GM19238 (cell line): ENCODE results near the gene CDH5.

Experiments
- DNase-seq: peaks from one replicate; pipeline ENCODE4 v3.0.0; 2011; ENCODE audit warnings: low spot score; ENCODE audit not compliant: insufficient read length

Gene CDH5

DNA sequence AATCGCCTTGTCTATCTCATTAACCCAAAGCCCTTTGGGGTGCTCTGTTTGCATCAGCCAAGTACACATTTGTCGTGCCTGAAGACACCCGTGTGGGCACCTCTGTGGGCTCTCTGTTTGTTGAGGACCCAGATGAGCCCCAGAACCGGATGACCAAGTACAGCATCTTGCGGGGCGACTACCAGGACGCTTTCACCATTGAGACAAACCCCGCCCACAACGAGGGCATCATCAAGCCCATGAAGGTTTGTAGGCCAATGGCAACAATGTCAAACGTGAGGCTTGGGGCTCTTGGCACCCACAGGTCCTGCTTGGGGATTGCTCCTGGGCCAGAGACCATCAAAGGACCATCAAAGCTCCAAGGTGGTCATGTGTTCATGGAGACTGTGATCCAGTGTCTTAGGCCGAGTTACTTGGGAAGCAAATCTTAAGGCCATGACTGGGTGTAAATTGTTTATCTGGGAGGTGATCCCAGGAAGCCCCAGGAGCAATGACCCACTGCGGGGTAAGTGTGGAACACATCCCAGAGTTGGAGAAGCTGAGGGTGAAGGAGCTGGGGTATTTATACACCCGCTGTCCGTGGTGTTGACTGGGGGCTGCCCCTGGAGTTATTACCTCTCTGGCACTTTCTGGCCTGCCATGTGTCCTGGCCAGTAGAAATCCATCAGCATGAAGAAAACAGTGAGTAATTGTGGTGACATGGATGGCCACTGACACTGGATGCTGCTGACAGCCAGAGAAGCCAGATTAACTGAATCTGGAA, 24.0 kb downstream of the CDH5 start:
- DNase-seq = no peak

DNA sequence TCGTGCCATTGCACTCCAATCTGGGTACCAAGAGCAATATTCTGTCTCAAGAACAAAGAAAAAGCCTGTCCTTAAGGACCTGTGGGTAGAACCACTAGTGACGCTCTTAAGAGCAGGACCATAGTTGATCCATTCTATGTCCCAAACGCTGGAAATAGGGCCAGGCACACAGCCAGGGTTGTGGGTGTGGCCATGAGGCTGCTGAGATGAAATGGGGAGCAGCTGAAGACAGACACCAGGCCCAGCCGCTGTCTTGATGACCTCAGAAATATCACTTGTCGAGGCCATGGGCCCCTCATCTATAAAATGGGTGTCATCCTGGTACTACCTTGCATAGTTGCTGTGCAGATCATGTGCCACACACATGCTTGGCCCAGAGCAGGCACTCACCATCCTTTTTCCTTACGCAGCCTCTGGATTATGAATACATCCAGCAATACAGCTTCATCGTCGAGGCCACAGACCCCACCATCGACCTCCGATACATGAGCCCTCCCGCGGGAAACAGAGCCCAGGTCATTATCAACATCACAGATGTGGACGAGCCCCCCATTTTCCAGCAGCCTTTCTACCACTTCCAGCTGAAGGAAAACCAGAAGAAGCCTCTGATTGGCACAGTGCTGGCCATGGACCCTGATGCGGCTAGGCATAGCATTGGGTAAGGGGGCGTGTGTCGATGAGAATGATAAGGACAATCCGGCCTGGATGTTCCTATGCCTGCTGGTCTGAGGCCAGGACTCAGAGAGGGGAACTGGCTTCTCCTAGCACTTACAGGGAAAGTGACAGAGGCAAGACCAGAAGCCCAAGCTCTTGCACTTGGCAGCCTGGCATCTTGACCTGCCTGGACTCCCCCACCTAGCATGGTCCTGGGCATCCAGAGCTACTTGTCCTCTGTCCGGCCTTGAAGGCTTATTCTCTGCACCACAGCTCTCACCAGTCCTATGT, 25.5 kb downstream of the CDH5 start:
- DNase-seq = no peak

DNA sequence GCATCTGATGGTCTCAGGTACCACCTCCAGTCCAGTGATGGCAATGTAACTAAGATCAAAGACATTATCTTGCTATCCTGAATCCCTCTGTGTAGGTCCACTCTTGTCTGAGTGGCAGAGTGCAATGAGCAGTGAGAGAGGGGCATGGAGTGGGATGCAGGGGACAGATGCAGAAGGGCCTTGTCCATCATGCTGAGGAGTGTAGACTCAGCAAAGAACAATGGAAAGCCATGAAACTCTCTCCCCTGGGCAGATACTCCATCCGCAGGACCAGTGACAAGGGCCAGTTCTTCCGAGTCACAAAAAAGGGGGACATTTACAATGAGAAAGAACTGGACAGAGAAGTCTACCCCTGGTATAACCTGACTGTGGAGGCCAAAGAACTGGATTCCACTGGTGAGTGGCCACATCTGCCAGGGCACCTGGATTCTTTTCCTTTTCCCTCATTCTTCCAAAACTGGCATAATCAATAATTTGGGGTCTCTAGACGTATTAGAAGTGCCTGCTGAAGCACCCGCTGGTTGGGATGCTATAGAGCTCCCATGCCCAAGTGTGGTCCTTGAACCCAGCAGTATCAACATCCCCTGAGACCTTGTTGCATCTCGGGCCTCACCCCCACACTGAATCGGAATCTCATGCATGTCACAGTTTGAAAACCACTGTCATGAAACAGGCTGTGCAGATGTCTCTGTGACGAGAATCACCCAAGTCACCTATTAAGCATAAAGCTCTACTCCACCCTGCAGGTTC, 29.5 kb downstream of the CDH5 start:
- DNase-seq = no peak

DNA sequence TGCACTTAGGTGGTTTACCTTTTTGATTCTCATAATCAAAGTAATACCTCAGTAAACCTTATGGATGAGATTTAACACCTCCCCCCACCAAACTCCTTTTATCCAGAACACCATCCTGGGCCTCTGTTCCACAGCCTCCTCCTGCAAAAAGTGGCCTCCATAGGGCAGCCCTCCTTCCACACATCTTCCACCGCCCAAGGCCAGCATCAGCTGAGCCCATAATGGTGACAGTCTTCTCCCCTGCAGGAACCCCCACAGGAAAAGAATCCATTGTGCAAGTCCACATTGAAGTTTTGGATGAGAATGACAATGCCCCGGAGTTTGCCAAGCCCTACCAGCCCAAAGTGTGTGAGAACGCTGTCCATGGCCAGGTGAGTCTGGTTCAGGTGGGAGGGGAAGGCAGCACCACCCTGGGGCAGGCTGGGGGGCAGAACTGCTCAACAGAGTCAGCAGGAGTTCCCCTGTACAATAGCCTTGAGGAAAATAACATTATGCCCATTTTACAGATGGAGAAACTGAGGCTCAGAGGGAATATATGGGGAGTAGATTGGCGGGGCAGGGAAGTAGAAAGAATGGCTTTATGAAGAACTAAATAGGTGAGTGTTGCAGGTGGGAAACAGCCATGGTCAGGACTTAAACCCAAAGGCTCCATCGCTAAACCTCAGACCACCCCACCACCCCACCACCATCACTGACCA, 31.4 kb downstream of the CDH5 start:
- no peak for DNase-seq

DNA sequence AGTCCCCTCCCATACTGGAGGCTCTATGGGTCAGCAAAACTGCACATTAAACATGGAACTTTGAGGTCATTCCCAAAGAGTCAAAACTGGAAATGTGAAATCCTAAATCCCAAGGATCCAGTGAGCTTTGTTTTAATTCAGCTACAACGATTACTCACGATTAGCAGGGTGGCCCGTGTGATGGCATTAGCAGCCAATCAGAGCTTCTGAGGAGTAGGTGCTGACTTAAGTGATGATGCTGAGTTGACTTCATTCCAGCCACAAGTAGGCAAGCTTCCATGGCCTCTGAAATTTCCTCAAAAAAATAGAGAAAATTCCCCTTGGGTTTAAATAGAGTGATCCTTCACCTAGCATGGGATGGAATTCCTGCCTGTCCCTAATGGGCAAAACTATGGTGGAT, 32.5 kb downstream of the CDH5 start:
- DNase-seq = no peak

DNA sequence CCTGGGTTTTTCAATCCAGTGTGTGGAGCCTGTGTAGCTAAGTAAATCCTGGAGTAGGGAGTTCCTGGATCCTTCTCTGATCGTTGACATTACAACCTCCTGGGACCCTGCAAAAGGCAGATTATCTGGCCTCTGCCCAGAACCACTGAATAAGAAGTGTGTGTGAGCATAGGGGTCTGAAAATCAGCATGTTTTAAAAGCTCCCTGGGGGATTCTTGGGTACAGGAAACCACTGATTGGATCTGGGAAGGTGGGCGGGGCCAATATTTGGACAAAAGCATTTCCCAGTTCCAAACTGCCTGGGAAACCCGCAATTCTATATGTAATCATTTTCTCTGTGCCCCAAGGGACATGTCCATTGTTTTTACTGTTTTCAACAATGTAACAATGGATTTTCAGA, 33.4 kb downstream of the CDH5 start:
- DNase-seq = no peak

DNA sequence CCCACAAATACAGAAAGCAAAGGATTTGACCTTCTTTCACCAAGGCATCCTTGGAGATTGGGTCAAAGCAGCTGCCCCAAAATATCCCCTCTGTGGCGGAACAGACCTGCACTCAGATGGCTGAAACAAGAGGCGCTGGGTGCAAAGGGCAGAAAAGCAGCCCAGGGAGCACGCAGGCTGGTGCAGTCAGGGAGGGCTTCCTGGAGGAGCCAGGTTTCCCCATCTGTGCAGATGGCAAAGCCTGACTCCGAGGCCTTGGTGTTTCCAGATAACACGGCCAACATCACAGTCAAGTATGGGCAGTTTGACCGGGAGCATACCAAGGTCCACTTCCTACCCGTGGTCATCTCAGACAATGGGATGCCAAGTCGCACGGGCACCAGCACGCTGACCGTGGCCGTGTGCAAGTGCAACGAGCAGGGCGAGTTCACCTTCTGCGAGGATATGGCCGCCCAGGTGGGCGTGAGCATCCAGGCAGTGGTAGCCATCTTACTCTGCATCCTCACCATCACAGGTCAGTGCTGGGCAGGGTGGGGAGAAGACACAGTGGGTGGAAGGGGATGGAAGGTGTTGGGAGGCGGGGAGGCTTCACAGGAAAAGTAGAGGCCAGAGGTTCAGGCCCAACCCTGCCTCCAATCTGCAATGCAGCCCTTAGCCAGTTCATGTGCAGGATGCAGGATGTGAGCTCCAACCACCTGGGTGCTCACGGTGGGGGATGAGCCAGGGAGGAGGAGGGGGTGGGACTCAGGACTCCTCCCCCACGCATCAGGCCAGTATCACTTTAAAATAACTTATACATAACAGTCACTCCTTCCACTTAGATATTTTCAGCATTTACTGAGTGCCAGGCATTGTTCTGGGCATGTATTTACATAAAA, 34.3 kb downstream of the CDH5 start:
- no peak for DNase-seq

DNA sequence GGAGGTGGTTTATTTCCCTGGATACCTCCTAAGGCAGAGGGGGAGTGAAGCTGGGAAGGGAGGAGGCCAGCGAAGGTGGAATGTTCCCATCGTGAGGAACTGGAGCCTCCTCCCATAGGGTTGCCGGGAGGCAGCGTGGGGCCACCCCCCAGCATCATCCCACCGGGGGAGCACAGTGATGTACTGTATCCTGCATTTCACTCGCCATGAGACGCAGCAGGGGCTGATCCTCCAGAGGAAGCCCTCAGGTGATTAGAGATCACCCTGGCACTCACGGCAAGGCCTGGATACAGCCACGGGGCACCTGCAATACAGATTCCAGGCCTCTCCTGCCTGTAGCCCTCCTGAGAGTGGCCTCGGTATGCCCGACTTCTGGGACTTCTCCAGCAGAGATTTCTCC, 35.1 kb downstream of the CDH5 start:
- no peak for DNase-seq

DNA sequence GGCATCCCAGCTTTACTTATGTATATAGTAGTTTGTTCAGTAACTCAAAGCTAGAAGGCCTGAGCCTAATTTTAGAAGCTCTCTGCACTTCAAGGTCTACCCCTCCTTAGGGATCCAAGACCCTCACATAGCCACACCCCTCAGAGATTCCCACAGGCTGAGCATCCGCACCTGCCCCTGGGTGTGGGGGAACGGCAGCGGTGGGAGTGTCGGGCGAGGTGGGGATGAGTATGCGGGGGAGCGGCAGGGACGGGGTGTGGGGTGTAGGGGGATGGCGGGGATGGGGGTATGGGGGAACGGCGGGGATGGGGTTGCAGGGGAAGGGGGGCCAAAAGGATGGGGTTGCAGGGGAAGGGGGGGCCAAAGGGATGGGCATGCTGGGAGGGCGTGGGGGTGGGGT, 35.7 kb downstream of the CDH5 start:
- DNase-seq = no peak

DNA sequence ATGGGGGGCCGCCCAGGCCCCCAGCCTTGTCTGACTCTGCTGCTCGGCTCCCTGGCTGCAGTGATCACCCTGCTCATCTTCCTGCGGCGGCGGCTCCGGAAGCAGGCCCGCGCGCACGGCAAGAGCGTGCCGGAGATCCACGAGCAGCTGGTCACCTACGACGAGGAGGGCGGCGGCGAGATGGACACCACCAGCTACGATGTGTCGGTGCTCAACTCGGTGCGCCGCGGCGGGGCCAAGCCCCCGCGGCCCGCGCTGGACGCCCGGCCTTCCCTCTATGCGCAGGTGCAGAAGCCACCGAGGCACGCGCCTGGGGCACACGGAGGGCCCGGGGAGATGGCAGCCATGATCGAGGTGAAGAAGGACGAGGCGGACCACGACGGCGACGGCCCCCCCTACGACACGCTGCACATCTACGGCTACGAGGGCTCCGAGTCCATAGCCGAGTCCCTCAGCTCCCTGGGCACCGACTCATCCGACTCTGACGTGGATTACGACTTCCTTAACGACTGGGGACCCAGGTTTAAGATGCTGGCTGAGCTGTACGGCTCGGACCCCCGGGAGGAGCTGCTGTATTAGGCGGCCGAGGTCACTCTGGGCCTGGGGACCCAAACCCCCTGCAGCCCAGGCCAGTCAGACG, 36.2 kb downstream of the CDH5 start:
- DNase-seq = no peak

DNA sequence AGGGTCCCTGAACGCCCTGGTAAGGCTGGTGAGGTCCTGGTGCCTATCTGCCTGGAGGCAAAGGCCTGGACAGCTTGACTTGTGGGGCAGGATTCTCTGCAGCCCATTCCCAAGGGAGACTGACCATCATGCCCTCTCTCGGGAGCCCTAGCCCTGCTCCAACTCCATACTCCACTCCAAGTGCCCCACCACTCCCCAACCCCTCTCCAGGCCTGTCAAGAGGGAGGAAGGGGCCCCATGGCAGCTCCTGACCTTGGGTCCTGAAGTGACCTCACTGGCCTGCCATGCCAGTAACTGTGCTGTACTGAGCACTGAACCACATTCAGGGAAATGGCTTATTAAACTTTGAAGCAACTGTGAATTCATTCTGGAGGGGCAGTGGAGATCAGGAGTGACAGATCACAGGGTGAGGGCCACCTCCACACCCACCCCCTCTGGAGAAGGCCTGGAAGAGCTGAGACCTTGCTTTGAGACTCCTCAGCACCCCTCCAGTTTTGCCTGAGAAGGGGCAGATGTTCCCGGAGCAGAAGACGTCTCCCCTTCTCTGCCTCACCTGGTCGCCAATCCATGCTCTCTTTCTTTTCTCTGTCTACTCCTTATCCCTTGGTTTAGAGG, 37.1 kb downstream of the CDH5 start:
- no peak for DNase-seq

DNA sequence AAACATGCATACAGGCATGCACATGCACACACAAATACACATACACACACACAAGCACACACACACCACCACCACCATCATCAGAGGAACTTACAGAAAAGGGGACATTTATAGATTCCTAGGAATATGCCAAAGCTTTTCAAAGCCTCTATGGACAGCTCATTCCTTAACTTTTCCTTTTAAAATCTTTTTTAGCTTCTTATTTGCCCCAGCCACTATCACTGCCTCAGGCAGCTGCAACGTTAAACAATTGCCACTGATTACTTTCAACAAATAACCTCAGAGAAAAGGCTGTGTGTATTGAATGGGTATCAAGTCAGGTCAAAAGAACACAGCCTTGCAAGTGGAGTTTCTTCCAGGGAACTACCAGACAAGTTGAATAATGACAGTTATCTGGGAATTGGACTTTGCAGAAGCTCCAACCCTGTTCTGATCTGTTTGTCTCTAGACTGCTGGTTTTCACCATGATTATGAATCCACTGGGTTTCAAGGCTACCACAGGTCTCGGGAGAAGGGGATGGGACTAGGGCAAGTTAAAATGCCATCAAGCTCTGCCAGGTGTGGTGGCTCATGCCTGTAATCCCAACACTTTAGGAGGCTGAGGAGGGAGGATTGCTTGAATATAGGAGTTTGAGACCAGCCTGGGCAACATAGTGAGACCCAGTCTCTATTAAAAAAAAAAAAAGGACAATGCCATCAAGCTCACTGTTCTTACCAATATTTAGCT, 38.7 kb downstream of the CDH5 start:
- DNase-seq = no peak

DNA sequence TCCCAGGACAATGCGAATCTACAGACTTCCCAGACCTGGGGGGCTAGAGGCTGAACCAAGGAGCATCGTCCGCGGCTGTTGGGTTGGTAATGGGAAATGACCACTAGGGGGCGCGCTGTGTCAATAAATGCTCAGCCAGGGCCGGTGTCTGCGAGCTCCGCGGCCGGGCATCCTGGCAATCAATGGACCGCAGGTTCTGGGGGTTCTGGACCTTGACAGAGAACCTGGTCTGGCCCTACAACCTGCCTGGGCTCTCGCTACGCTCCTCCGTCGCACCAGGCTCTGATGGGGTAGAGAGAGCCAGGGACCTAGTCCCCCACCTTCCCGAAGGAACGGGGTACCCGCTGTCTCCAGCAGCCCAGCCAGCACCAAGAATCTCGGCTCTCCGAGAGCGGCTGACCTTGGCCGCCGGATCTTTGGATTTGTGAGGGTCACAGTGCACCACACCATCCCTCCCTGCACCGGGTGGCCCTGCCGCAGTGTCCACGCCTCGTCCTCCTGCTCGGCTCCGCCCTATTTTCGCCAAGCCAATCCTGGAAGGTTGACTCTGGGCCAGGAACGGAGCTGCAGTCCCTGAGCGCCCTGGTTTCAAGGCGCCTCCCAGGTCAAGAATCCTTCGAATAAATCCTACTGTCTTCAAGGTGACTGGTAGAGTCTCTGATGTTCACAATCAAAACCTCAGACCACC, 40.2 kb downstream of the CDH5 start:
- DNase-seq = peak; percentile 84

DNA sequence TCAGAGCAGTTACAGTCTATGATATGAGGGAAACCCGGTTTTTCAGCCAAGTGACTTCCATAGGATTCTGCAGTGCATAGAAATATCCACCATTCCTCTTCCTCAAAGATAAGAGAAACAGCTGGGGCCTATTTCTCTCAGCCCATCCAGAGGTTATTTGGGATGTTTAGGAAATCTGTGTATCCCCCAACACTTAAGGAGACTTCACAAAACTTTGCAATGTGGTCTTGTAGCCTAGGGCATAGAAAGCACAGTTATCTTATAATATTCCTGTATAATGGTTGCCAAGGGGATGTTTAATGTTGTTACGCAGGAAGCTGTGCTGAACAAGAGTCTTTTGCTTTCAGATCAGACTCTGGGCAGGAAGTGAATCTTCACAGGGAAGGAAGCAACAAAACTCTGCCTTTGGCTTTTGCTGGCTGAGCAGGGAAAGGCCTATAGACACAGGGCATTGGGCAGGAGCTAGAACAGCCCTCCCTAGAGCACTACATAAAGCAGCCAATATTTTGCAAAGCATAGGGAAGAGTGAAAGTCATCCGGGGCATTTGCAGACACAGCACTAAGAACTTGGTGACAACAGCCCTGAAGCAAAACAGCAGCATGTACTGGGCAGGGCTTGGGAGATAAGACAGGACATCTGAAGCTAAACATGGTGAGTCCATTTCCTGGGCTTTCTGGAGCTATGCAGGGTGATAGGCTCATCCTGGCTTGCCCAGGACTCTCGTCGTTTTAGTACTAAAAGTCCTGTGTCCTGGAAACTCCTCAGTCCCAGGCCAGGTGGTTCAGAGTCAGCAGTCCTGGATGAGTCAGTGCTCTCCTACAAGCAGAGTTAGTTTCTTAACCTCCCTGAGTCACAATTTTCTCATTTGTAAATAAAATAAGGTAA, 41.9 kb downstream of the CDH5 start:
- DNase-seq = no peak

DNA sequence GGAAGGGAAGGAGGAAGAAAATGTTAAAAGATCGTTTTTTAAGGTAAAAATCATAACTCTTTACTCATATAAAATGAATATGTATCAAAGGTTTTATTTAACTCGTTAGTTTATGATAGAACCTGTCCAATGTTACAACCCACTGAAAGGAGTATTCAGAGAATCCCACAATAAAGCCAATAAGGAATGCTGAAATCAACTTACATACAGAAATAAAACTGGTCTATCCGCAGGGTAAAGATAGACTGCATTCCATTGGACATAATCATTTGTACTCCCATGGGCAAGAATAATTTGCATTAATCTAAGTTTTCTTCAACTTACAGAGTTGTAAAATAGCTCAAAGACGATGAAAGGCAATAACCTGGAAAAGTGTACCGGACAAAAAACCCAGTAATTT, 42.7 kb downstream of the CDH5 start:
- DNase-seq = no peak

DNA sequence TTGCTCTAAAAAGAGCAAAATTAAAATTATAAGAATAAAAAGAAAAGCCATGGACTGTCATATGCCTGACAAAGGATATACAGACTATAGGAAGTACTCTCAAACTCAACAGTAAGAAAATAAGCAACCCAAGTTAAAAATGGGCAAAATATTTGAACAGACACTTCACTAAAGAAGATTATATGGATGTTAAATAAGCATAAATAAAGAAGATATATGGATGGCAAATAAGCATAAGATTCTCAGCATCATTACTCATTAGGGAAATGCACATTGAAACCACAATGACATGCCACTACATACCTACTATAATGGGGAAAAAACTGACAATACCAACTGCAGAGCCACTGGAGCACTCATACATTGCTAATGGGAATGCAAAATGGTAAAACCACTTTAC, 45.7 kb downstream of the CDH5 start:
- DNase-seq = no peak

DNA sequence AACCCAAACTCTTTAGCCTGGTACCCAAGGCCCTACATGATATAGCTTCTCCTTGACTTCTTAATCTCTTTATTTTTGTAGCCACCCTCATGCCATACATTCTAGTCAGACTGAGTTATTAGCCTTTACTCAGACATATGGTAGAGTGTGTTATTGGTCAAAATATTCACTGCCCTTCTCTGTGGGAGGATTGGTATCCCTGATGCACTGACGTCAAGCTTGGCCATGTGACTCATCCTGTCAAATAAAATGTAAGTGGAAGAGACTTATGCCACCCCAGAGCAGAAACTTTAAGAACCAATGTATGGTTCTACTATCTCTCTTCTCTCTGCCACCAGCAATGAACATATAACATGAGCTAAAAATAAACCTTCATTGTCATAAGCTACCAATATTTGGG, 48.4 kb downstream of the CDH5 start:
- no peak for DNase-seq
